Esophagus muscularis mucosa (tissue), 4 donors: ENCODE data around the gene EPB42.
"Not testable (repeated sequence)": the region's sequence is repeated elsewhere in the genome, so short reads cannot be mapped to it uniquely, and the experiment has no call there.

Experiments used
- CTCF ChIP-seq, 3 experiments: fragments of 200-600 bp in 2 of 3; fragments of 450-650 bp in 1 of 3; sonication (generic) in 2 of 3; IDR thresholded peaks; one replicate each; pipeline ENCODE4 v1.5.1; 2017 to 2019; ENCODE audit warnings: antibody characterized with exemption in 3 of 3, mild to moderate bottlenecking in 2 of 3, moderate library complexity in 1 of 3
- EP300 ChIP-seq: sonication (generic); formaldehyde crosslinking; IDR thresholded peaks from one replicate; pipeline ENCODE4 v1.6.1; 2017; ENCODE audit warnings: antibody characterized with exemption
- POLR2A ChIP-seq: fragments of 450-650 bp; IDR thresholded peaks from one replicate; pipeline ENCODE4 v1.6.1; 2017; ENCODE audit warnings: antibody characterized with exemption, moderate library complexity, mild to moderate bottlenecking, low read depth

- TF ChIP-seq CTCF (IDR thresholded peaks at IDR 0.05); POLR2A; EP300: not testable (repeated sequence)
Observed at GRCh38 chr15:43175656-43176309, 45.0 kb downstream of the EPB42 start.
